Measurements from ENCODE around the gene TRIM69. TPM values are rescaled to one million over a fixed set of nuclear protein-coding genes. Genes with fewer than 3 reads are reported as not detected.
"Not testable (repeated sequence)": the region's sequence is repeated elsewhere in the genome, so short reads cannot be mapped to it uniquely, and the experiment has no call there.

TRIM69 gene
- total RNA-seq, 1 donor from 2014 or later, result 38.6 TPM

- Mint-ChIP-seq H3K4me1 (peaks cover 42% of the 10 kb centered on the region), H3K4me3 (peak overlapping the region; percentile 66), H3K27me3 (no peaks in the 10 kb centered on the region), H3K36me3 (ENCODE audit: low read depth) (peaks cover 5% of the 10 kb centered on the region), H3K27ac (peak overlapping the region; percentile 37), H3K9me3 (no peaks in the 10 kb centered on the region)
- intact Hi-C loops (cut with micrococcal nuclease), result loop anchor here (1.0 to 2.0 kb wide), 3 partner anchors 75 to 160 kb away; partner anchors contain the start of gene SPG11
- DNase-seq, result peak; percentile 71
Measured at GRCh38 chr15:44738340-44738984, 2.1 kb downstream of the TRIM69 start.

- H3K4me1 Mint-ChIP-seq, result peaks cover 37% of the 10 kb centered on the region
- not testable (repeated sequence) for H3K27ac Mint-ChIP-seq; H3K27me3 Mint-ChIP-seq; H3K36me3 Mint-ChIP-seq (ENCODE audit: low read depth); H3K9me3 Mint-ChIP-seq; H3K4me3 Mint-ChIP-seq
- DNase-seq, result peak; percentile 56
- intact Hi-C loops (cut with micrococcal nuclease), result loop anchor here (2.0 kb wide), 1 partner anchor 161 kb away; no protein-coding TSS in a partner anchor
Measured at GRCh38 chr15:44739222-44739847, 3.0 kb downstream of the TRIM69 start.

DNA sequence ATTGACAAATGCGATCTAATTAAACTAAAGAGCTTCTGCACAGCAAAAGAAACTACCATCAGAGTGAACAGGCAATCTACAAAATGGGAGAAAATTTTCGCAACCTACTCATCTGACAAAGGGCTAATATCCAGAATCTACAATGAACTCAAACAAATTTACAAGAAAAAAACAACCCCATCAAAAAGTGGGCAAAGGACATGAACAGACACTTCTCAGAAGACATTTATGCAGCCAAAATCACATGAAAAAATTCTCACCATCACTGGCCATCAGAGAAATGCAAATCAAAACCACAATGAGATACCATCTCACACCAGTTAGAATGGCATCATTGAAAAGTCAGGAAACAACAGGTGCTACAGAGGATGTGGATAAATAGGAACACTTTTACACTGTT lies 7.1 kb downstream of the TRIM69 start:
- DNase-seq; H3K9me3 Mint-ChIP-seq; H3K4me1 Mint-ChIP-seq; H3K27me3 Mint-ChIP-seq; H3K4me3 Mint-ChIP-seq; intact Hi-C loops (cut with micrococcal nuclease); H3K27ac Mint-ChIP-seq; H3K36me3 Mint-ChIP-seq (ENCODE audit: low read depth): not testable (repeated sequence)

DNA sequence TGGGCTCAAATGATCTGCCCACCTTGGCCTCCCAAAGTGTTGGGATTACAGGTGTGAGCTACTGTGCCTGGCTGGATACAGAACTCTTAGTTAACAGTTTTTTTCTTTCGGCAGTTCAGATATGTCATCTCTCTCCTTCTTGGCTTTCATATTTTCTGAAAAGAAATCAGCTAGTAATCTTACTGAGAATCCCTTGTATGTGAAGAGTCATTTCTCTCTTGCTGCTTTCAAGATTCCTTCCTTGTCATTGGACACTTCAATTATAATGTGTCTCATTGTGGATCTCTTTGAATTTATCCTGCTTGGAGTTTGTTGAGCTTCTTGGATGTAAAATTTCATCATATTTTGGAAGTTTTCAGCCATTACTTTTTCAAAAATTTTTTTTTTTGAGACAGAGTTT lies 17.0 kb downstream of the TRIM69 start:
- Mint-ChIP-seq H3K36me3 (ENCODE audit: low read depth) (peaks cover 54% of the 10 kb centered on the region), H3K9me3 (peaks cover 30% of the 10 kb centered on the region), H3K4me3 (no peak overlapping the region), H3K27me3 (no peaks in the 10 kb centered on the region), H3K27ac (no peak overlapping the region), H3K4me1 (peaks cover 12% of the 10 kb centered on the region)
- intact Hi-C loops (cut with micrococcal nuclease), result no loop called here
- no peak for DNase-seq

- DNase-seq, result no peak
- Mint-ChIP-seq H3K27ac (no peak overlapping the region), H3K4me3 (no peak overlapping the region), H3K36me3 (ENCODE audit: low read depth) (peaks cover 14% of the 10 kb centered on the region), H3K9me3 (no peaks in the 10 kb centered on the region), H3K4me1 (no peaks in the 10 kb centered on the region), H3K27me3 (no peaks in the 10 kb centered on the region)
- intact Hi-C loops (cut with micrococcal nuclease), result no loop called here
Measured at GRCh38 chr15:44763187-44763586, 26.9 kb downstream of the TRIM69 start.

DNA sequence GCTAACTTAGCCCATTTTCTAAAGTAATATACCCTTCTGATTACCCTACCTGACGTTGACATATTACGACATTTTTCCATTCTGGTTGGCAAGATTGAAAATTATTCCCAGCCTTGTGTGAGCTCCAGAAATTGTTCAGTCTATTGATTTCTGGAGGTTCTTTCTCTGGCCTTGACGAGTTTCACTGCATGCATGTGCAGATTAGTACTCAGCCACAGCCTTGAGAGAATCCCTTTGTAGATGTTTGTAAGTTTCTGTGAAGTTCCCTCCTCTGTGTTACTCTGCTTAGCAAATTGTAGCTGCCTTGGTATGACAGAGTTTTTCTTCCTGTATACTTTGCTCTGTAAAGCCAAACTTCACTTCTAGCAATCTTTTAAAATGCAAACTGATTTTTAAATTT lies 27.5 kb downstream of the TRIM69 start:
- no peaks in the 10 kb centered on the region for H3K4me1 Mint-ChIP-seq
- no peak overlapping the region for H3K27ac Mint-ChIP-seq
- H3K4me3 Mint-ChIP-seq, result no peak overlapping the region
- peaks cover 3% of the 10 kb centered on the region for H3K9me3 Mint-ChIP-seq
- no peaks in the 10 kb centered on the region for H3K27me3 Mint-ChIP-seq
- peaks cover 16% of the 10 kb centered on the region for H3K36me3 Mint-ChIP-seq (ENCODE audit: low read depth)
- intact Hi-C loops (cut with micrococcal nuclease), result no loop called here
- no peak for DNase-seq

DNA sequence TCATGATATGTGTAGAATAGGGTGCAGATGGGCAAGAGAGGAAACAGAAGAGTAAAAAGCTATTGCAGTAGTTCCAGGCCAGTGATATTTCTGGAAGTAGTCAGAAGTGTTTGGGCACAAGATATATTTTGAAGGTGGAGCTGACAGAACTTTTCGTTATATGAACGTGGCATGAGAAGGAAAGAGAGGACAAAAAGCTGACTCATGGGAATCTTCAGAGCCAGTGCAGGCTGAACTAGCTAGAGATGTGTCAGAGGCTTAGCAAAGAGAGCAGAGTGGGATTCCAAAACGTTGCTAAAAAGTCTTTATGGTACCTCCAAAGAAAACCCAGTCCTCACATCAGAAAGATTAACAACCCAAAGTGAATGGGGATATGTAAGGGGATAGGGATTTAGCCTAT lies 28.7 kb downstream of the TRIM69 start:
- Mint-ChIP-seq H3K4me1 (no peaks in the 10 kb centered on the region), H3K27ac (no peak overlapping the region), H3K36me3 (ENCODE audit: low read depth) (peaks cover 21% of the 10 kb centered on the region), H3K27me3 (no peaks in the 10 kb centered on the region), H3K9me3 (peaks cover 4% of the 10 kb centered on the region), H3K4me3 (no peak overlapping the region)
- no peak for DNase-seq
- intact Hi-C loops (cut with micrococcal nuclease), result no loop called here

DNA sequence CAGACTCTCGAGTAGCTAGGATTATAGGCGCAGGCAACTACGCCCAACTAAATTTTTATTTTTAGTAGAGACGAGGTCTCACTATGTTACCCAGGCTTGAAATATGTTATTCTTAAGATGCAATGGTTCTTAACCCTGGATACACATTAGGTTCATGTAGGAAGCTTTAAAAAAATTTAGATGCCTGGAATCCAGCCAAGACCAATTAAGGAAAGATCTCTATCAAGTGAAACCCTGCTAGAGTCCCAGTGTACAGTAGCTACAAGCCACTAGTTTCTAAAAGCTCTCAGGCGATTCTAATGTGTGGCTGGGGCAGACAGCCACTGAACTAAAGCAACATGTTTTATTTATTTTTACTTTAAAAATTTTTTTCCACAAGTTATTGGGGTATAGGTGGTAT lies 33.2 kb downstream of the TRIM69 start:
- no peak overlapping the region for H3K4me3 Mint-ChIP-seq
- DNase-seq, result no peak
- H3K9me3 Mint-ChIP-seq, result peaks cover 16% of the 10 kb centered on the region
- peaks cover 5% of the 10 kb centered on the region for H3K4me1 Mint-ChIP-seq
- H3K36me3 Mint-ChIP-seq (ENCODE audit: low read depth), result peaks cover 35% of the 10 kb centered on the region
- intact Hi-C loops (cut with micrococcal nuclease), result no loop called here
- H3K27ac Mint-ChIP-seq, result no peak overlapping the region
- no peaks in the 10 kb centered on the region for H3K27me3 Mint-ChIP-seq

DNA sequence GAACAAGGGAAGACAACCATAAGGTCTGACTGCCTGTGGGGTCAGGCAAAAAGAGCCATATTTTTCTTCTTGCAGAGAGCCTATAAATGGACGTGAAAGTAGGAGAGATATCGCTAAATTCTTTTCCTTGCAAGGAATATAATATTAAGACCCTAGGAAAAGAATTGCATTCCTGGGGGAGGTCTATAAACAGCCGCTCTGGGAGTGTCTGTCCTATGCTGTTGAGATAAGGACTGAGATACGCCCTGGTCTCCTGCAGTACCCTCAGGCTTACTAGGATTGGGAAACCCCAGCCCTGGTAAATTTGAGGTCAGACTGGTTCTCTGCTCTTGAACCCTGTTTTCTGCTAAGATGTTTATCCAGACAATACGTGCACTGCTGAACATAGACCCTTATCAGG lies 34.4 kb downstream of the TRIM69 start:
- H3K4me3 Mint-ChIP-seq; intact Hi-C loops (cut with micrococcal nuclease); H3K27me3 Mint-ChIP-seq; H3K27ac Mint-ChIP-seq; DNase-seq; H3K4me1 Mint-ChIP-seq: not testable (repeated sequence)
- peaks cover 16% of the 10 kb centered on the region for H3K9me3 Mint-ChIP-seq
- H3K36me3 Mint-ChIP-seq (ENCODE audit: low read depth), result peaks cover 32% of the 10 kb centered on the region

- Mint-ChIP-seq H3K9me3 (peaks cover 11% of the 10 kb centered on the region), H3K27me3 (peaks cover 2% of the 10 kb centered on the region), H3K27ac (no peak overlapping the region), H3K4me1 (peaks cover 7% of the 10 kb centered on the region), H3K36me3 (ENCODE audit: low read depth) (peaks cover 13% of the 10 kb centered on the region), H3K4me3 (no peak overlapping the region)
- intact Hi-C loops (cut with micrococcal nuclease), result no loop called here
- DNase-seq, result no peak
Measured at GRCh38 chr15:44775953-44776352, 39.6 kb downstream of the TRIM69 start.

DNA sequence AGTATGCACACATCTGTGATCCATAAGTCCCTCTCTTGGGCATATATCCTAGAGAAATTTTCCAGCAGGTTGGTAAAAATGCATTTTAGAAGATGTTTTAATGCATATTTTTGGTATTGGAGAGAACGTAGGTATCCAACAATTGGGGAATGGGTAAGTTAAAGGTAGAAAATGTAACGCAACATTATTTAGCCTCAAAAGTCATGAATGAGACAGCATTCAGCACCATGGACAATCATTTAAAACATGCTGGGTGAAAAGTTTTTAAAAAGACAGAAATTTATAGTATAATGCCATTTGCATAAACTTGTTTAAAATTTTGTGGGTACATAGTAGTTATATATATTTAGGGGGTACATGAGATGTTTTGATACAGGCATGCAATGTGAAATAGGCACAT lies 43.4 kb downstream of the TRIM69 start:
- Mint-ChIP-seq H3K4me1 (peaks cover 13% of the 10 kb centered on the region), H3K9me3 (no peaks in the 10 kb centered on the region), H3K36me3 (ENCODE audit: low read depth) (no peaks in the 10 kb centered on the region), H3K27ac (no peak overlapping the region), H3K27me3 (peaks cover 2% of the 10 kb centered on the region), H3K4me3 (no peak overlapping the region)
- DNase-seq, result no peak
- intact Hi-C loops (cut with micrococcal nuclease), result no loop called here

- intact Hi-C loops (cut with micrococcal nuclease), result no loop called here
Measured at GRCh38 chr15:44780608-44781007, 44.3 kb downstream of the TRIM69 start.

DNA sequence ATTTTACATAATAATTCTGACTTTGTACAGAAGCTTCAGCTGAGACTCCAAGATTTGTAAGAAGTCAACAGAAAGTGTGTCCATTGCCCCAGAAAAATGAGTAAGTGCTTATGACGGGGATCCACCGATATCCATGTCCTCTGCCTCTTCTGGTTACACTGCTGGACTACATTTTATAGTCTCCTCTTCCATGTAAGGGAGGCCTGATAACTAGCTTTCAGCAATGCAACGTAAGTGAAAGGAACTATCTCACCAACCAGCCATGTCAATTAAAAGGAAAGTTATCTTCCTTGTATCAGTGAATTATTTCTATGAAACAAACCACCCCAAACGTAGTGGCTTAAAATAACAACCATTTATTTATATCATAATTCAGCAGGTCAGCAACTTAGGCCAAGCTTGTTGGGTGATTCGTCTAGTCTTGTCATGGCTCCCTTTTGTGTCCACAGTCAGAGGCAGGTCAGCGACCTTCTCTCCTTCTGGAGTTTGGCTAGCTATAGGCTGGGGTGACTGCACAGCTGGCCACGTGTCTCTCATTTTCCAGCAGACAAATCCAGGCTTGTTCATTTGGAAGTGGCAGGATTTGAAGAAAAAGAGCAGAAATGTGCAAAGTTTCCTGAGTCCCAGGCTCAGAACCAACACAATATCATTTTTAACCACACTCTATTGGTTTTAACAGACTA lies 44.9 kb downstream of the TRIM69 start:
- Mint-ChIP-seq H3K4me1 (peaks cover 20% of the 10 kb centered on the region), H3K36me3 (ENCODE audit: low read depth) (no peaks in the 10 kb centered on the region), H3K9me3 (no peaks in the 10 kb centered on the region), H3K27me3 (peaks cover 2% of the 10 kb centered on the region), H3K27ac (no peak overlapping the region), H3K4me3 (no peak overlapping the region)
- intact Hi-C loops (cut with micrococcal nuclease), result no loop called here
- no peak for DNase-seq

More at GRCh38 chr15:44780608-44781007, 44.3 kb downstream of the TRIM69 start:
- H3K27ac Mint-ChIP-seq, result no peak overlapping the region
- DNase-seq, result no peak
- H3K36me3 Mint-ChIP-seq (ENCODE audit: low read depth), result no peaks in the 10 kb centered on the region
- peaks cover 18% of the 10 kb centered on the region for H3K4me1 Mint-ChIP-seq
- H3K4me3 Mint-ChIP-seq, result no peak overlapping the region
- H3K9me3 Mint-ChIP-seq, result no peaks in the 10 kb centered on the region
- H3K27me3 Mint-ChIP-seq, result peaks cover 2% of the 10 kb centered on the region

GRCh38 chr15:44782516-44782915 lies 46.2 kb downstream of the TRIM69 start:
- H3K27ac Mint-ChIP-seq, result no peak overlapping the region
- intact Hi-C loops (cut with micrococcal nuclease), result no loop called here
- H3K4me3 Mint-ChIP-seq, result no peak overlapping the region
- H3K4me1 Mint-ChIP-seq, result peaks cover 20% of the 10 kb centered on the region
- no peaks in the 10 kb centered on the region for H3K9me3 Mint-ChIP-seq
- peaks cover 2% of the 10 kb centered on the region for H3K27me3 Mint-ChIP-seq
- no peaks in the 10 kb centered on the region for H3K36me3 Mint-ChIP-seq (ENCODE audit: low read depth)
- no peak for DNase-seq
